GM21367 (cell line): ENCODE results near the gene RPL19.

Source experiments
- ATAC-seq: cut with Tn5 transposase; IDR thresholded peaks from one replicate; pipeline ENCODE4 v1.9.1; 2021; ENCODE audit not compliant: unreplicated experiment

Gene RPL19

DNA sequence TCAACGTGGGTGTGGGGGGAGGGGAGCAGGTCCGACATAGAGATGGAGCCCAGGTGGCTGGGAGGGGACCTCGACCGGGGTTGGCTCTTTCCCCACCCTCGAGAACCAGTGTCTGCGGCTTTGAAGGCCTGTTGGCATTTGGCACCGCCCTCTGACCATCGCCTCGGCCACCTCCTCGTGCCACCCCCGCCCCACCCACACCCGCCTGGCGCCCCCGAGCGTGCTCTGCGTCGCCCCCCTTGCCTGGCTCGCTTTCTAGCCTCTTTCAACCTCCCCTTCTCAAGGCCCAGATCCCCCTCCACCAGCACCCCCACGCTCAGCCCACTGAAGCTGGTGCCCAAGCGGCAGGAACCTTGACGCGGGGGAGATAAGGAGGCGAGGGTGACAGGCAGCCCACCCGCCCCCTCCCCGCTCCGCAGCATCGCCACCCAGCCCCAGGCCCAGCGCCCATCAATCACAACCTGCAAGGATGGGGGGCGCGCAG lies 3.2 kb upstream of the RPL19 start:
- no peak for ATAC-seq

DNA sequence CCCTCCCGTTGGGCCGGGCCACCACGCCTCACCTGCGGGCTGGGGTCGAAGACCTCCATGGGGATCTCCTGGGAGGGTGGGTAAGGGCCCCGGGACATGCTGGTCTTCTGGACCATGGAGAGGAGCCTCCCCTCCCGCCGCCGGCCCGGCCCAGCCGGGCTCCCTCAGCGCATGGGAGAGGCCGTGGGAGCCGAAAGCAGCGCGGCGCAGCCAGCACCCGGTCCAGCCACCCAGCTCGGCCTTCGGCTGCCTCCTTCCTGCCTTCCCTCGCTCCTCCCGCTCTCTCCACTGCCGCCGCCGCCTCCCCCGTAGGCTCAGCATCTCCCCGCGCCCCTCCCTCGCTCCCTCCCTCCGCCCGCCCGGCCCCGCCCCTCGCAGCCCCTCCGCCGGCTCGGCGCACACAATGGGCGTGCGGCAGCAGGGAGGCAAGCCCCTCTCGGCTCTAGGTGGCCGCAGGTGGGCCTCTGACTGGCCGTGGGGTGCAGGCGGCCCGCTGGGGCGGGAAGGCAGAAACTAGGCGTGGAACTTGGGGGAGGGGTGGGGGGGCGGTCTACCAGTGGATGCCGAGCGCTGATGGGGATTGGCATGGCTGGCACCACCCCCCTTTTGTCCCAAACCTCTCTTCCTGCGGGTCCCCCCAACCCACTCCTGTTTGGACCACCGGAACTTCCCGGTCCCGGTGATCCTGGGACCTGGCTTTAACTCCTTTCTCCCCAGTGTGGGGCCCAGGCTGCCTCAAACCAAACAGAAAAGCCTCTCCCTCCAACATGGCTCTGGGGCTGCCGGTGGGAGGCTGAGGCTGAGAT lies 2.5 kb upstream of the RPL19 start, which contains the start of gene CACNB1:
Gene CACNB1 (minus strand): TSS at position 290 of the 806 bp plus-strand sequence. CDS start 174 bp downstream, at position 116.
- no peak for ATAC-seq

- no peak for ATAC-seq
Observed at GRCh38 chr17:39198186-39198566, 1.9 kb upstream of the RPL19 start.

DNA sequence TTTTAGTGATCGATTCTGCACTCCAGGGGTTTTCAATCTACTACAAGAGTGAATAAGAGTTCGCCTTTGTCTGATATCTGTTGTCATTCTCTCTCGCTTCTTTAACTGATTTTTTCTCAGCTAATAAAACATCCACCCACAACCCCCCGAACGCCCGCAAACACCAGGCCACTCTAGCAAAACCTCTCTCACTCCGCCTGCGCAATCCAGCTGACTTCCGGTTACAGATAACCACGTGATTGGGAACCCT lies 338 bp upstream of the RPL19 start:
- peak; percentile 44 for ATAC-seq

DNA sequence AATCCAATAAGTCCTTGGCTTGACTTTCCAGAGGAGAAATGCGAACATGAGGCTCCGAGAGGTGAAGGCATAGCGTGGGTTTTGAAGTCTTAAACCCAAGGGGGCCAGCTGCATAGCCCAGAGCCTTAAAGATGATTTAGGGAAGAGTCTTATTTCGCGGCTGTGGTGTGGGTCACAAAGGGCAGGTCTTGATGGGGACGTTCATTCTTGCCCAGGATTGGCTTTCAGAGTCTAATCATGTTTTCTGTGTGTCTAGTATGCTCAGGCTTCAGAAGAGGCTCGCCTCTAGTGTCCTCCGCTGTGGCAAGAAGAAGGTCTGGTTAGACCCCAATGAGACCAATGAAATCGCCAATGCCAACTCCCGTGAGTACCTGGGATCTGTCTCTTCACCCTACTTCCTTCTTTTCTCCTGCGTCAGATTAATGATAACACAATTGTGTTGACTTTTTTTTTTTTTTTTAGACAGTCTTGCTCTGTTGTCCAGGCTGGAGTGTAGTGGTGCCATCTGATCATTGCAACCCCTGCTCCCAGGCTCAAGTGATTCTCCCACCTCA lies 951 bp downstream of the RPL19 start:
- ATAC-seq, result no peak

GRCh38 chr17:39204245-39204644 lies 4.2 kb downstream of the RPL19 start:
- ATAC-seq, result no peak

- ATAC-seq, result no peak
Observed at GRCh38 chr17:39205112-39205526, 5.0 kb downstream of the RPL19 start.

- no peak for ATAC-seq
Observed at GRCh38 chr17:39208136-39208535, 8.1 kb downstream of the RPL19 start.

DNA sequence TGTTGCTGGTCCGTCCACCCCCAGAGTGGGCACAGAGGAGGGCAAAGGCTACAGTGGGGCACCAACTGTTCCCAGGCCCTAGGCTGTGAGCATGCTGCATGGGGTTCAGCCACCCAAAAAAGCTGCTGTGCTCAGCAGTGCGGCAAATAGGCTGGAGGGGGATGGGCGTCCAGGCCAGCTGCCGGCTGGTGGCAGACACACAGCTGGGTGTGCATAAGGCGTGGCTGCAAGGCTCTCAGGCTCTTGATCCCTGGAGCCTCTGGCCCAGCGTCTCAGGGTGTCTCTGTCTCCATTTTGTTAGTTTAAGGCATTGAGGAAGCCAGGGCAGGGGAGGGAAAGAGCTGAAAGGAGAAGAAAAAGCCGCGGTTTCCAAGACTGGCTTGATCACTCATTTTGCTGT lies 8.8 kb downstream of the RPL19 start:
- no peak for ATAC-seq

DNA sequence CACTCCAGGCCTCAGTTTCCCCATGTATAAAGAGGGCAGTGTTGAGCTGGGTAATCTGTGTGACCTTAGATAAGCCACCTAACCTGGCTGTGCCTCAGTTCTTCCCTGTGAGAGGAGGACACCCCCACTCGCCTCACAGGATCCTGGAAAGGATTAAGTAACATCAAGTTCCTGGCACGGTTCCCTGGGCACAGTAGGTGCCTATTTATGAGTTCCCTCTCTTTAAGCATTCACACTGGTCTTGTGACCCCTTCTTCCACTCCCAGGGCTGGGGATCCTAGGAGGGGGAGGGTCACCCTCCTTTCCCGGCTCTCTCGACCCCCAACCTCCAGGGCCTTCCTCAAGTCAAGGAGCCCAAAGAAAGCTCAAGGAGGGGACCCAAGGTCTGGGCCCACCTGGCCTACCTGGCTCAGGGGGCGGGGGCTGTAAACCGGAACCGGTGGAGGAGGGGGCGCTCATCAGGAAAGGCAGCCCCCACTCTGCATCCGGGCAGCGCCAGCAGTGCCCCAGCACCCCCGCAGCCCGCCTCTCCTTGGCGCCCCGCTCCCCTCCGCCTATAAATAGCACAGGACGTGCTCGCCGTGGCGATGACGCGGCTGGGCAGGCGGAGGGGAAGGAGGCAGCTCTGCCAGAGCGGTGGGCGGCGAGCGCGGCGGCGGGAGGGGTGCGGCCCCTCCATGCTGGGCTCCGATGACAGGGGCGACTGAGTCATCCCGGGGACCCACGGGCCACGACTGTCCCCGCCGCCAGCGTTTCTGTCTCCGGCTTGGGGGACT lies 9.4 kb downstream of the RPL19 start:
- ATAC-seq, result no peak

- ATAC-seq, result no peak
Observed at GRCh38 chr17:39210093-39210434, 10.0 kb downstream of the RPL19 start.

DNA sequence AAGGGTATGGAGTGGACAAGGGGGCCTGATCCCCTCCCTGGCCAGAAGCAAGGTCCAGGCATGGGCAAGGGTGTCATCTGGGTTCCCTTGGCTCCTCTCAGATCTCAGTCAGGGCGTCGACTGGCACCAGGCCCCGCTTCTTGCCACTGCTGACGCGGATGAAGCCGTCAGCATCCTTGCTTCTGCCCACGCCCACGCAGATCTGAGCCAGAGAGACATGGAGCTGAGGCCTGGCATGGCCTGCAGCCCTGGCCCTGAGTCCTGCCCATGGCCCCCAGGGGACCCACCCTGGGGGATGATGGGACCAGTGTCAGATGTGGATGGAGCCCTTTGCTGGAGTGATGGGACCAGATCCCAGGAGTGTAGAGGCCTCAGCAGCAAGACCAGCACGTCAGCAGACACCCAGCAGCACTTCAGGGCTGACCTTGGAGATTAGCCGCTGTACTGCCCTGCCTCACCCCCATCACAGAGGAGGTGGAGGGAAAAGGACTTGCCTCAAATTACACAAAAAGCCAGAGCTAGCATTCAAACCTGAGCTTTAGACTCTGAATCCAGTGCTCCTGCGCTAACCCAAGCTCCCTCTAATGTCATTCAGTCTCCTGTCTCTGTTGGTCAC lies 12.2 kb downstream of the RPL19 start:
- ATAC-seq, result no peak

- ATAC-seq, result no peak
Observed at GRCh38 chr17:39212841-39213480, 12.9 kb downstream of the RPL19 start.

GRCh38 chr17:39213852-39214251 lies 13.8 kb downstream of the RPL19 start:
- ATAC-seq, result no peak

DNA sequence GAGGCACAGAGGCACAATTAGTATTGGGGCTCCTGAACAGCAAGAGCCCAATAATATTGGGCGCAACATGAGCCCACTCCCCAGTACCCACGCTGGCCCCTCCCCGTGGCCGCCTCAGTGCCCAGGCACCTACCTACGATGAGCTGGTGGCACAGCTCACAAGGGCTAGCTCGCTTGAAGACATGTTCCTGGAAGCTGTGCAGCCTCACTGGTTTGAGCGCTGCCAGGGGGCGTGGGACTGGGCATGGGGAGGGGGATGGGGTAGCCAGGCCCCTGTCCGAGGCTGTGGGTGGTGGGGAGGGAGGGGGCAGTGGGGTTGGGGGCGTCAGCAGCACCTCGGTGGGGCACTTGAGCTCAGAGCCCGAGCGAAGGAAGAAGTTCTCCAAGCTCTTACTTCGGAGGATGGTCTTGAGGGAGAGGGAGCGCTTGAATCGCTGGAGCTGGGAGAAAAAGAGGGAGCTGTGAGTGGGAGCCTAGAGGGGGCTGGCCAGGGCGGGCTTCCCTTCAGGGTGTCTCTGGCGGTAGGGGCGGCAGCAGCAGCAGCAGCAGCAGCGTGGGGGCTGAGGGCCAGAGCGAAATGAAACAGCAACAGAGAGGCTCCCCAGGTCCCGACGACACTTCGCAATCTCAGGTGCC lies 17.8 kb downstream of the RPL19 start:
- no peak for ATAC-seq

DNA sequence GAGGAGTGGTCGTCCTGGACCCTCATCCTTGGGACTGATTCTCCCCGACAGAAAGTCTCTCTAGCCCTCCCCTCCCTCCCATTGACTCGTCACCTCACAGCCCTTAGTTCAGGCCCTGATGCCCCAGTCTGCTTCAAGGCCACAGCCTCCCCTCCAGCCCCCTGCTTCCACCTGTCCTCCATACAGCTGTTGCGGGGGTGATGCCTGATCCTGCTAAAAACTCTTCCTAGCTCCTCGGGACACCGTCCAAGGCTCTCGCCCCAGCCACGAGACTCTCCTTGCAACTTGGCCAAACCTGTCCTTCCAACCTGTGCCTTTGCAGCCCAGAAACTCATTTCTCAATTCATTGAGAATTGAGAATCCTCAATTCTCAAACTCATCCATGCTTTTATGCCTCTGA lies 18.8 kb downstream of the RPL19 start:
- ATAC-seq, result no peak

DNA sequence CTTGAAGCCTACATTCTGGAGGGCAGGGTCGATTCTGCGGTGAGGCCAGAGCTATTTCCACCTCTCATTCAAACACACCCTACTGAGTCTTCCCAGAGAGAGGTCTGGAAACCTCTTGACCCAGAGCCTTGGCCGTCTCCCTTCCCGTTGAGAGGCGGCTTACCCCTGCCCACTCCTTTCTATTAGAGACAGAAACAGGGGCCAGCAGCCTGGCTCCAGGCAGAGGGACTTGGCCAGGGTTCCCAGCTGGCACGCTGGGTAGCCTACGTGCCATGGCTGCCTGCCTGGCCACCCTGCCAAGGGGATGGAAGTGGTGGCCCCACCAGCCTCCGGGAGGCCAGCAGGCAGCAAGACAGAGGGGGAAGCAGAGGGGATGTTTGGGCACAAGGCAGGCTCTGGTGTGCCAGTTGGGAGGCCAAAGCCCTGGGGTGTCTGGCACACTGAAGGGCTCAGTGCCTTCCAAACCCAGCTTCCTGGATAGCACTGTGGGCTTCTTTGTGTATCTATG lies 19.6 kb downstream of the RPL19 start:
- no peak for ATAC-seq

GRCh38 chr17:39221572-39221971 lies 21.5 kb downstream of the RPL19 start:
- ATAC-seq, result no peak

GRCh38 chr17:39222151-39222550 lies 22.1 kb downstream of the RPL19 start:
- no peak for ATAC-seq
